ENCODE data around the gene RNF220. TPM values are rescaled to one million over a fixed set of nuclear protein-coding genes. Genes with fewer than 3 reads are reported as not detected.

Gene RNF220
- polyA plus RNA-seq, 1 donor (not counting 4 experiments of a cell fraction or from before 2014, with no cell fraction given): 42.7 TPM

GRCh38 chr1:44646261-44647110 lies 241.4 kb downstream of the RNF220 start:
- FAIRE-seq (no peak), DNase-seq (ENCODE audit: low read depth, low spot score) (no peak)
- Histone ChIP-seq H3K79me2 (ENCODE audit: control insufficient read depth, insufficient read depth, low read length) (no peaks in the 10 kb centered on the region), H3K4me1 (ENCODE audit: control insufficient read depth, extremely low read depth, insufficient read depth, low read length) (peaks cover 9% of the 10 kb centered on the region), H3K4me2 (ENCODE audit: control insufficient read depth, extremely low read depth, insufficient read depth, low read depth, low read length) (no peak overlapping the region), H2AFZ (ENCODE audit: control insufficient read depth, low read length) (no peak overlapping the region), H3K9ac (ENCODE audit: control insufficient read depth, extremely low read depth, insufficient read depth, low read length) (peak overlapping the region; percentile 18), H3K27ac (ENCODE audit: control insufficient read depth, insufficient read depth, low read length) (no peak overlapping the region), H3K9me1 (ENCODE audit: control insufficient read depth, extremely low read depth, insufficient read depth, low read length) (no peaks in the 10 kb centered on the region), H3K4me3 (ENCODE audit: control insufficient read depth in 2 of 3, extremely low read depth in 1 of 3, insufficient read depth in 2 of 3, low read depth in 1 of 3, low read length in 3 of 3) (no peak overlapping the region), H4K20me1 (ENCODE audit: control insufficient read depth, extremely low read depth, insufficient read depth, low read length) (no peaks in the 10 kb centered on the region), H3K27me3 (ENCODE audit: control insufficient read depth, extremely low read depth, insufficient read depth, low read length) (no peaks in the 10 kb centered on the region), H3K36me3 (ENCODE audit: control insufficient read depth in 2 of 2, extremely low read depth in 1 of 2, insufficient read depth in 2 of 2, low read length in 2 of 2) (peaks cover 29 to 50% of the 10 kb centered on the region in 2 experiments), H3K9me3 (ENCODE audit: control insufficient read depth, low read depth, low read length) (no peaks in the 10 kb centered on the region)
- dilution Hi-C loops (cut with MboI; ENCODE audit: extremely low pct_ligation_motif_present, low sequenced_read_pairs): no loop called here
- no peak for TF ChIP-seq EZH2 (IDR thresholded peaks at IDR 0.05; ENCODE audit: low read length)
- TF ChIP-seq CTCF (optimal IDR thresholded peaks at IDR 0.05 in 1 of 3, IDR thresholded peaks at IDR 0.05 in 1 of 3, conservative IDR thresholded peaks at IDR 0.05 in 1 of 3; ENCODE audit: extremely low read depth in 1 of 3, insufficient read depth in 2 of 3, low read length in 3 of 3): no peak

- Histone ChIP-seq H3K79me2 (ENCODE audit: control insufficient read depth, insufficient read depth, low read length) (no peaks in the 10 kb centered on the region), H3K4me1 (ENCODE audit: control insufficient read depth, extremely low read depth, insufficient read depth, low read length) (peaks cover 9% of the 10 kb centered on the region), H4K20me1 (ENCODE audit: control insufficient read depth, extremely low read depth, insufficient read depth, low read length) (peaks cover 3% of the 10 kb centered on the region), H2AFZ (ENCODE audit: control insufficient read depth, low read length) (no peak overlapping the region), H3K4me2 (ENCODE audit: control insufficient read depth, extremely low read depth, insufficient read depth, low read depth, low read length) (no peak overlapping the region), H3K9me3 (ENCODE audit: control insufficient read depth, low read depth, low read length) (no peaks in the 10 kb centered on the region), H3K4me3 (ENCODE audit: control insufficient read depth in 2 of 3, extremely low read depth in 1 of 3, insufficient read depth in 2 of 3, low read depth in 1 of 3, low read length in 3 of 3) (no peak overlapping the region), H3K9me1 (ENCODE audit: control insufficient read depth, extremely low read depth, insufficient read depth, low read length) (no peaks in the 10 kb centered on the region), H3K27ac (ENCODE audit: control insufficient read depth, insufficient read depth, low read length) (no peak overlapping the region), H3K27me3 (ENCODE audit: control insufficient read depth, extremely low read depth, insufficient read depth, low read length) (no peaks in the 10 kb centered on the region), H3K36me3 (ENCODE audit: control insufficient read depth in 2 of 2, extremely low read depth in 1 of 2, insufficient read depth in 2 of 2, low read length in 2 of 2) (peaks cover 29 to 49% of the 10 kb centered on the region in 2 experiments), H3K9ac (ENCODE audit: control insufficient read depth, extremely low read depth, insufficient read depth, low read length) (no peak overlapping the region)
- dilution Hi-C loops (cut with MboI; ENCODE audit: extremely low pct_ligation_motif_present, low sequenced_read_pairs): no loop called here
- TF ChIP-seq EZH2 (IDR thresholded peaks at IDR 0.05; ENCODE audit: low read length): no peak
- no peak for TF ChIP-seq CTCF (optimal IDR thresholded peaks at IDR 0.05 in 1 of 3, IDR thresholded peaks at IDR 0.05 in 1 of 3, conservative IDR thresholded peaks at IDR 0.05 in 1 of 3; ENCODE audit: extremely low read depth in 1 of 3, insufficient read depth in 2 of 3, low read length in 3 of 3)
- no peak for DNase-seq (ENCODE audit: low read depth, low spot score)
- no peak for FAIRE-seq
These were observed 242.8 kb downstream of the RNF220 start for GRCh38 chr1:44647896-44648295.
